Measurements from ENCODE around the gene ZNF544. TPM values are rescaled to one million over a fixed set of nuclear protein-coding genes. Genes with fewer than 3 reads are reported as not detected.

The ZNF544 gene
- 100 to 1,000 TPM in 1 of 4 donors, 10 to 100 TPM in 3; 64.7 to 103 (median 76.5) TPM for total RNA-seq

DNA sequence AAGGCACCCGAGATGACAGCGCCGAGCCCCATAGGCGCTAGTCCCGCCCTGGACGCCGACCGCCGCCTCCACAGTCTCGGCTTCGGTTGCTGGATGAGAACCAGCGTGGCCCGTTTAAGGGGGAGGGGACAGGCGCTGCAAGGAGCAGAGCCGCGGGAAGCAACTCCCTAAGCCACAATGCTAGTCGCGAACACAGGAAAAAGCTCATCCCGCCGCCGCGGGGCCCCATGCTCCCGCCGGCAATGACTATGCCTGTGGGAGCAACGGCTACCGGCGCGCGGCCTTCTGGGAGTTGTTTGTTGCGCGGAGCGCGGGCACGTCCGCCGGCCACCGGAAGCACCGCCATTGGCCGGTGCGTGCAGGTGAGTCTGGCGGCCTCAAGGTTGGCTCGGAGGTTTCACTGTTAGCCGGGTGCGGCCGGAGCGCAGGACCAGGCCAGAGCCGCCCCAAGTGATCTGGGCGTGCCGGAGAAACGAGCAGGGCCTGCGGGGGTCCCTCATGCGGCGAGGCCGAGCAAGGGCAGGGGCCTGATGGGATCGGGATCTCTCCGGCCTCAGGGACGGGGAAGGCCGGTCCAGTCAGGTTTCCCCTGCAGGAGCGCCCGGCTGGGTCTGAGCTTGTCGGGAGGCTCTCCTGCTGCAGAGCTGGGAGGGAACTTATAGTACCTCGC, at the start of gene ZNF544:
Gene ZNF544 (plus strand): TSS at position 330 of the 670 bp plus-strand sequence. CDS start 15,110 bp downstream, outside the sequence.
- DNase-seq: peak; percentile 79 to 83
- 0% methylated on average over 7 to 29 of the region's 62 CpGs for WGBS, 2 donors
- TF ChIP-seq, protein P1, sequence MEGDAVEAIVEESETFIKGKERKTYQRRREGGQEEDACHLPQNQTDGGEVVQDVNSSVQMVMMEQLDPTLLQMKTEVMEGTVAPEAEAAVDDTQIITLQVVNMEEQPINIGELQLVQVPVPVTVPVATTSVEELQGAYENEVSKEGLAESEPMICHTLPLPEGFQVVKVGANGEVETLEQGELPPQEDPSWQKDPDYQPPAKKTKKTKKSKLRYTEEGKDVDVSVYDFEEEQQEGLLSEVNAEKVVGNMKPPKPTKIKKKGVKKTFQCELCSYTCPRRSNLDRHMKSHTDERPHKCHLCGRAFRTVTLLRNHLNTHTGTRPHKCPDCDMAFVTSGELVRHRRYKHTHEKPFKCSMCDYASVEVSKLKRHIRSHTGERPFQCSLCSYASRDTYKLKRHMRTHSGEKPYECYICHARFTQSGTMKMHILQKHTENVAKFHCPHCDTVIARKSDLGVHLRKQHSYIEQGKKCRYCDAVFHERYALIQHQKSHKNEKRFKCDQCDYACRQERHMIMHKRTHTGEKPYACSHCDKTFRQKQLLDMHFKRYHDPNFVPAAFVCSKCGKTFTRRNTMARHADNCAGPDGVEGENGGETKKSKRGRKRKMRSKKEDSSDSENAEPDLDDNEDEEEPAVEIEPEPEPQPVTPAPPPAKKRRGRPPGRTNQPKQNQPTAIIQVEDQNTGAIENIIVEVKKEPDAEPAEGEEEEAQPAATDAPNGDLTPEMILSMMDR (IDR thresholded peaks at IDR 0.05): peak in 1 of 6 experiments; percentile 11
- peak in 1 of 2 donors; percentile 73 for TF ChIP-seq POLR2A (IDR thresholded peaks at IDR 0.05)
- Histone ChIP-seq H3K4me1 (peaks cover 12 to 13% of the 10 kb centered on the region in 2 donors), H3K4me3 (replicated peaks in 1 of 3) (peak within 1 kb of the TSS; percentile 47 to 86 (median 72)), H3K27ac (peak within 1 kb of the TSS; percentile 37 to 85 (median 76)), H3K9me3 (no peaks in the 10 kb centered on the region), H3K27me3 (no peaks in the 10 kb centered on the region), H3K36me3 (peaks cover 20 to 21% of the 10 kb centered on the region in 2 donors)
- intact Hi-C loops (cut with DNase I): loop anchor here (10.0 kb wide), 1 partner anchor 76 kb away; the partner anchor contains the start of gene ERVK3-1

DNA sequence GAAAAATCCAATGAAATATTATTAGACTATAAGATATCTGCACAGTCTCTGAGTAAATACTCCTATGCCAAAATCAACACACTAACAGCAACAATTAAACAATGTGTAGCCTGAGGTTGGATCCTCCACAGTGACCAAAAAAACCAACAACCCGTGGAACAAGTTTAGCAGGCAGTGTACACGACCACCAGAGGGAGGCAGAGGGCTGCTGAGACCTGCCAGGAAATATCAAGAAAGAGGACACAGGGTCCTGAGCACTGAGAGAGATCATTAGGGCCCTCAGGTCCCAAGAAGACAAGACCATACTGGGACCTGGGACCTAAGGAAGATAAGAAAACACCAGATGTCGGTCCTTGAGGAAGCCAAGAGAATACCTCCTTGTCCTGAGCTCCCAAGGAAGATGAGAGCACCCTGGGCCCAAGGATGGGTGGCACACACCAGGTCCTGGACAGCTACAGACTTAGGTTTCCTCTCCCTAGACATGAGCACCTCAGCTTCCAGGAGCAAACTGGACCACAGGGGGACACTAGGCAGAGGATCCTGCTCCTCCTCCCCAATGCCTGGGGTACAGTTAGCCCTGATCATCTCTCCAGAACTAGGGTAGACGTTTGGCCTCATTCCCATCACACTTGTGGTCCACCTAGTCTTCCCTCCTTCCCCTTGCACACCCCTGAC, 46.7 kb upstream of the ZNF544 start:
- H3K4me3 ChIP-seq (replicated peaks in 1 of 3): peak overlapping the region in 2 of 3 donors; percentile 15 to 83
- intact Hi-C loops (cut with DNase I): no loop called here
- peaks cover 0 to 10% of the 10 kb centered on the region in 2 donors for H3K4me1 ChIP-seq
- no peaks in the 10 kb centered on the region for H3K9me3 ChIP-seq
- no peaks in the 10 kb centered on the region for H3K27me3 ChIP-seq
- peaks cover 18 to 24% of the 10 kb centered on the region in 2 donors for H3K36me3 ChIP-seq
- 26 to 30% methylated on average over 4 of the region's 4 CpGs for WGBS, 2 donors
- peak overlapping the region; percentile 98 to 99 (median 99) for H3K27ac ChIP-seq
- DNase-seq: peak; percentile 49 to 57
- TF ChIP-seq, protein P1 (IDR thresholded peaks at IDR 0.05): peak in 5 of 6 experiments; percentile 17 to 37 (median 31)
- TF ChIP-seq POLR2A (IDR thresholded peaks at IDR 0.05): no peak

DNA sequence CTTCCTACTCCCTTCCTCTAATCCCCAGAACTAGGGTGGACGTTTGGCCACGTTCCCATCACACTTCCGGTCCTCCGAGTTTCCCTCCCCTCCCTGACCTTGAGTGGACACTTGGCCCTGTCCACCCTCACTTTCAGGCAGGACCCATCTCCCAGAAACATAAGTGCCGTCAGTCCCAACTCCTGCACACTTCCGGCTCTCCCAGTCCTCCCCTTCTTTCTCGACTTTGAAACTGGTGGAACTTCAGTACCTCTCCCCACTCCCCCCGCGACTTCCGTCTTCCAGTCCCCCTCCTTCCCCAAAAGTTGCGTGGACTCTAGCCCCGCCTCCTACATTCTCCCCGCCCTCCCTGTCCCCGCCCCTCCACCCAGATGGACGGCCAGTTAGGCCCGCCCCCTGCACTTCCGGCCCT, 46.1 kb upstream of the ZNF544 start:
- TF ChIP-seq, protein P1 (IDR thresholded peaks at IDR 0.05): no peak
- TF ChIP-seq POLR2A (IDR thresholded peaks at IDR 0.05): no peak
- intact Hi-C loops (cut with DNase I): no loop called here
- H3K4me3 ChIP-seq (replicated peaks in 1 of 3): peak overlapping the region in 2 of 3 donors; percentile 15 to 83
- H3K4me1 ChIP-seq: peaks cover 0 to 10% of the 10 kb centered on the region in 2 donors
- no peaks in the 10 kb centered on the region for H3K9me3 ChIP-seq
- peak overlapping the region; percentile 98 to 99 (median 99) for H3K27ac ChIP-seq
- WGBS, 2 donors: 4 to 6% methylated on average over 17 of the region's 17 CpGs
- H3K36me3 ChIP-seq: peaks cover 24 to 30% of the 10 kb centered on the region in 2 donors
- DNase-seq: no peak
- no peaks in the 10 kb centered on the region for H3K27me3 ChIP-seq

DNA sequence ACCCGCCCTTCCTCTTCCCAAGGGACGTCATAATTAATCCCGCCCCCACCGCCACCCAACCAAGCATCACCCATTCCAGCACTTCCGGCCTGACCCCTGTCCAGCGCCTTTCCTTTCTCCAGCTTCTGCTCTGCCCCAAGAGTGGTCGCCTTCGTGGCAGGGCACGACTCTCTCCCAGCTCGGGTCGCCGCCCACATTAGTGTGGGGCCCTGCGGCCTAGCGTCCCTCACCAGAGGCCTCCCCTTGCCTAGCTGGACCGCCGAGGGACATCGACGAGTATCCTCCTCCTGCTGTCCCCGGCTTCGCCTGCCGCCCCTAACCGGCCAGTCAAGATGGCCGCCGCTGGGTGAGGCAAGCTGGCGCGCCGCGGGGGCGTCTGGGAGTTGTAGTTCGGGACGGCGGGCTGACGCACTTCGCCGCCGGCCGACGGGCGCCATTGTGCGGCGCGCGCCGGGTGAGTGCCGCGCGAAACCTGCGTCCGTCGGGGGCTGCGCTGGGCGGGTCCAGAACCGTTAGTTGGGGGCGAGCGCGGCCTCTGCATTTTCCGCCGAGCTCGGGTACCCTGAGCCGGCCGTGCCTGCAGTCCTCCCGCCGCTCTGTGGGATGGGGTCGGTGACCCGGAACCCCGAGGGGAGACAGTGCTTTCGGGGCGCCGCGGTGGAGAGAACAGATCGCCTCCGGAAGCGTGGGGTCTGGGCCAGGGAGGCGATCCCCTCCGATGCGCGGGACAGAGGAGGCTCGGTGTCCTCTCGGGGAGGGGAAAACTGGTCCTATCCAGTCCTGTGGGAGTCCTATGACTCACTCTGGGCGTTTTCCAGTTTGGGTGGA, 45.5 kb upstream of the ZNF544 start, which contains the start of gene ZNF274:
Gene ZNF274 (plus strand): TSS at position 73 of the 828 bp plus-strand sequence. CDS start 905 bp downstream, outside the sequence.
- WGBS, 2 donors: 3 to 10% methylated on average over 15 to 34 of the region's 80 CpGs
- intact Hi-C loops (cut with DNase I): no loop called here

More for the DNA sequence above, 45.5 kb upstream of the ZNF544 start, which contains the start of gene ZNF274:
- H3K4me3 ChIP-seq (replicated peaks in 1 of 3): peak within 1 kb of the TSS; percentile 50 to 97 (median 83)
- H3K9me3 ChIP-seq: no peaks in the 10 kb centered on the region
- peaks cover 30 to 32% of the 10 kb centered on the region in 2 donors for H3K36me3 ChIP-seq
- TF ChIP-seq, protein P1 (IDR thresholded peaks at IDR 0.05): peak in 1 of 6 experiments; percentile 4
- peak; percentile 56 to 88 for TF ChIP-seq POLR2A (IDR thresholded peaks at IDR 0.05)
- DNase-seq: peak; percentile 93 to 95
- peak within 1 kb of the TSS; percentile 98 to 99 (median 99) for H3K27ac ChIP-seq
- H3K27me3 ChIP-seq: no peaks in the 10 kb centered on the region
- H3K4me1 ChIP-seq: peaks cover 0 to 10% of the 10 kb centered on the region in 2 donors
